HG02610 (cell line): ENCODE measurements around the gene GDPD3.

Experiments used
- ATAC-seq: cut with Tn5 transposase; IDR thresholded peaks from one replicate; pipeline ENCODE4 v1.9.1; 2021; ENCODE audit warnings: mild to moderate bottlenecking, moderate library complexity; ENCODE audit not compliant: unreplicated experiment

GDPD3 gene

GRCh38 chr16:30060346-30060745 is 53.0 kb downstream of the GDPD3 start:
- ATAC-seq = no peak

GRCh38 chr16:30054959-30055553 is 58.3 kb downstream of the GDPD3 start:
- ATAC-seq = no peak
